ENCODE measurements around the gene SAMD4B. TPM values are rescaled to one million over a fixed set of nuclear protein-coding genes. Genes with fewer than 3 reads are reported as not detected.
"Not testable (repeated sequence)": the region's sequence is repeated elsewhere in the genome, so short reads cannot be mapped to it uniquely, and the experiment has no call there.

SAMD4B gene
- total and polyA plus RNA-seq, 8 donors = 49.9 to 136 (median 66.2) TPM

DNA sequence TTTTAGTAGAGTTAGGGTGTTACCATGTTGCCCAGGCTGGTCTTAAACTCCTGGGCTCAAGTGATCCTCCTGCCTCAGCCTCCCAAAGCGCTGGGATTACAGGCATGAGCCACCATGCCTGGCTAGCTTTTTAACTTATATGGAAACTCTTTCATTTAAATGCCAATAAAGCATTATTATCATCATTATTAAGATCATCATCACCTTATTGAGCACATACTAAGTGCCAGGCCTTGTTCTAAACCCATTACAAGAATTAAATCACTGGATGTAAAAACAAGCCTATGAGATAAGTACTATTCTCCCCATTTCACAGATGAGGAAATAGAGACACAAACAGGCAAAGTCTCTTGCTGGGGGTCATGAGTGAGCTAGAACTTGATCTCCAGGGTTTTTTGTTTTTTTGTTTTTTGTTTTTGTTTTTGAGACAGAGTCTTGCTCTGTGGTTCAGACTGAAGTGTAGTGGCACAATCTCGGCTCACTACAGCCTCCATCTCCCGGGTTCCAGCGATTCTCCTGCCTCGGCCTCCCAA is 7.7 kb upstream of the SAMD4B start:
- peaks cover 0 to 6% (median 1%) of the 10 kb centered on the region in 4 donors for H3K36me3 ChIP-seq
- peak overlapping the region in 4 of 5 donors; percentile 78 to 90 (median 85) for H3K27ac ChIP-seq
- H3K9me3 ChIP-seq = no peaks in the 10 kb centered on the region
- peaks cover 0 to 11% (median 2%) of the 10 kb centered on the region in 4 donors for H3K4me1 ChIP-seq
- H3K27me3 ChIP-seq = no peaks in the 10 kb centered on the region
- intact Hi-C loops (cut with DNase I; ENCODE audit: low total_unique reads) = no loop called here
- TF ChIP-seq EP300 (IDR thresholded peaks at IDR 0.05) (no peak), POLR2AphosphoS5 (IDR thresholded peaks at IDR 0.05) (no peak), POLR2A (IDR thresholded peaks at IDR 0.05) (no peak)
- TF ChIP-seq, protein P1, sequence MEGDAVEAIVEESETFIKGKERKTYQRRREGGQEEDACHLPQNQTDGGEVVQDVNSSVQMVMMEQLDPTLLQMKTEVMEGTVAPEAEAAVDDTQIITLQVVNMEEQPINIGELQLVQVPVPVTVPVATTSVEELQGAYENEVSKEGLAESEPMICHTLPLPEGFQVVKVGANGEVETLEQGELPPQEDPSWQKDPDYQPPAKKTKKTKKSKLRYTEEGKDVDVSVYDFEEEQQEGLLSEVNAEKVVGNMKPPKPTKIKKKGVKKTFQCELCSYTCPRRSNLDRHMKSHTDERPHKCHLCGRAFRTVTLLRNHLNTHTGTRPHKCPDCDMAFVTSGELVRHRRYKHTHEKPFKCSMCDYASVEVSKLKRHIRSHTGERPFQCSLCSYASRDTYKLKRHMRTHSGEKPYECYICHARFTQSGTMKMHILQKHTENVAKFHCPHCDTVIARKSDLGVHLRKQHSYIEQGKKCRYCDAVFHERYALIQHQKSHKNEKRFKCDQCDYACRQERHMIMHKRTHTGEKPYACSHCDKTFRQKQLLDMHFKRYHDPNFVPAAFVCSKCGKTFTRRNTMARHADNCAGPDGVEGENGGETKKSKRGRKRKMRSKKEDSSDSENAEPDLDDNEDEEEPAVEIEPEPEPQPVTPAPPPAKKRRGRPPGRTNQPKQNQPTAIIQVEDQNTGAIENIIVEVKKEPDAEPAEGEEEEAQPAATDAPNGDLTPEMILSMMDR (IDR thresholded peaks at IDR 0.05) = no peak
- peak overlapping the region; percentile 32 to 47 (median 44) for H3K4me3 ChIP-seq
- 90 to 93% (median 91%) methylated on average over 5 of the region's 5 CpGs for WGBS, 5 donors
- no peak for DNase-seq

DNA sequence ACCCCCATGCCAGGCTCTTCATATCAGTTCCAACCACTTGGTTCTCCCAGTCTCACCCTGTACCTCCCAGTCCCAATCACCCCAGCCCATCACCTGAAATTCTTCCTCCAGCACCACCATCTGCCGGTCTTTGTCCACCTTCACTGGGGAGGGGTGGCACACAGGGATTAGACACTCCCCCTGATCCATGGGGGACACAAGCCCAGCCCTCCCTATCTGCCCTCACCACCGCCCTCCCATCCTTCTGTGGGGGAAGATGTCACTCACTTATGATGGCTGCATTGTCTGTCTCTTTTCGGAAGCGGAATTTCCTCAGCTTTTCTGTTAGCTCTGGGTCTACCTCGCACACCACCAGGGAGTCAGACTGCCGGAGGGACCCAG is 7.1 kb upstream of the SAMD4B start:
- H3K9me3 ChIP-seq = no peaks in the 10 kb centered on the region
- 45 to 61% (median 51%) methylated on average over 6 of the region's 6 CpGs for WGBS, 5 donors
- peak overlapping the region; percentile 32 to 47 (median 44) for H3K4me3 ChIP-seq
- H3K4me1 ChIP-seq = peaks cover 0 to 17% (median 4%) of the 10 kb centered on the region in 4 donors
- no peaks in the 10 kb centered on the region for H3K27me3 ChIP-seq
- no peak for TF ChIP-seq POLR2AphosphoS5 (IDR thresholded peaks at IDR 0.05)
- no peak for TF ChIP-seq EP300 (IDR thresholded peaks at IDR 0.05)
- TF ChIP-seq, protein P1 (IDR thresholded peaks at IDR 0.05) = no peak
- TF ChIP-seq POLR2A (IDR thresholded peaks at IDR 0.05) = no peak
- peaks cover 0 to 6% (median 1%) of the 10 kb centered on the region in 4 donors for H3K36me3 ChIP-seq
- H3K27ac ChIP-seq = peak overlapping the region; percentile 54 to 90 (median 81)
- intact Hi-C loops (cut with DNase I; ENCODE audit: low total_unique reads) = no loop called here
- no peak for DNase-seq

- Histone ChIP-seq H3K27me3 (no peaks in the 10 kb centered on the region), H3K4me3 (no peak overlapping the region), H3K9me3 (no peaks in the 10 kb centered on the region), H3K27ac (peak overlapping the region; percentile 31 to 90 (median 81)), H3K36me3 (peaks cover 0 to 3% (median under 1%) of the 10 kb centered on the region in 4 donors), H3K4me1 (peaks cover 6 to 29% (median 17%) of the 10 kb centered on the region in 4 donors)
- TF ChIP-seq POLR2AphosphoS5 (IDR thresholded peaks at IDR 0.05) = no peak
- no peak for TF ChIP-seq POLR2A (IDR thresholded peaks at IDR 0.05)
- TF ChIP-seq, protein P1 (IDR thresholded peaks at IDR 0.05) = no peak
- TF ChIP-seq EP300 (IDR thresholded peaks at IDR 0.05) = no peak
- intact Hi-C loops (cut with DNase I; ENCODE audit: low total_unique reads) = no loop called here
- 51 to 79% (median 62%) methylated on average over 3 of the region's 3 CpGs for WGBS, 5 donors
- DNase-seq = no peak
Observed at GRCh38 chr19:39336483-39336882, 5.7 kb upstream of the SAMD4B start.

DNA sequence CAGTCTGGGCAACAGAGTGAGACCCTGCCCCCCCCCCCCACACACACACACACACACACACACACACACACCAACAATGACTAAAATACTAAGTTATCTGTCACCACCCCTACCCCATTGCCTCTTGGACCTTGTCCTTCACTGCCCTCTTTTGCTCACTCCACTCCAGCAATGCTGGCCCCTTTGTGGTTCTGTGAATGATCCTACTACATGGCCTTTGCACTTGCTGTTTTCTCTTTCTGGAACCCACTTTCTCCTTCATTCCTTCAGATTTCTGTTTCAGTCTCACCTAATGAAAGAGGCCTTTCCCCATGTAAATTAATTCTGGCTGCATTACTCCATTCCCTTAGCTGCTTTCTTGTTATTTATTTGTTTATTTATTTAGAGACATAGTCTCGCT is 2.5 kb upstream of the SAMD4B start:
- Histone ChIP-seq H3K27me3 (no peaks in the 10 kb centered on the region), H3K9me3 (no peaks in the 10 kb centered on the region), H3K36me3 (no peaks in the 10 kb centered on the region), H3K27ac (peak overlapping the region in 2 of 5 donors; percentile 84 to 90), H3K4me1 (peaks cover 19 to 48% (median 37%) of the 10 kb centered on the region in 4 donors), H3K4me3 (no peak overlapping the region)
- WGBS, 5 donors = 89 to 98% (median 95%) methylated on average over 1 of the region's 1 CpG
- TF ChIP-seq, protein P1 (IDR thresholded peaks at IDR 0.05) = no peak
- TF ChIP-seq EP300 (IDR thresholded peaks at IDR 0.05) (no peak), POLR2A (IDR thresholded peaks at IDR 0.05) (no peak), POLR2AphosphoS5 (IDR thresholded peaks at IDR 0.05) (no peak)
- intact Hi-C loops (cut with DNase I; ENCODE audit: low total_unique reads) = no loop called here
- no peak for DNase-seq

DNA sequence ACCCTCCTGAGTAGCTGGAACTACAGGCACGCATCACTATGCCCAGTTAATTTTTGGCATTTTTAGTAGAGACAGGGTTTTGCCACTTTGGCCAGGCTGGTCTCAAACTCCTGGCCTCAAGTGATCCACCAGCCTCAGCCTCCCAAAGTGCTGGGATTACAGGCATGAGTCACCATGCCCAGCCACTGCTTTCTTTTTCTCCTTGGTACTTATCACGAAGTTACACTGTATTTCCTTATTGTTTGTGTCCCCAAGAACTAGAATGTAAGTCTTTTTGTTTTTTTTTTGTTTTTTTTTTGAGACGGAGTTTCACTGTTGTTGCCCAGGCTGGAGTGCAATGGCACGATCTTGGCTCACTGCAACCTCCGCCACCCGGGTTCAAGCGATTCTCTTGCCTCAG is 2.1 kb upstream of the SAMD4B start:
- DNase-seq; H3K9me3 ChIP-seq; H3K36me3 ChIP-seq; intact Hi-C loops (cut with DNase I; ENCODE audit: low total_unique reads); H3K27me3 ChIP-seq: not testable (repeated sequence)
- 78 to 79% (median 79%) methylated on average over 7 of the region's 7 CpGs for WGBS, 5 donors
- peaks cover 19 to 52% (median 41%) of the 10 kb centered on the region in 4 donors for H3K4me1 ChIP-seq
- H3K27ac ChIP-seq = peak overlapping the region in 2 of 5 donors; percentile 84 to 90
- H3K4me3 ChIP-seq = peak overlapping the region in 2 of 4 donors; percentile 65 to 74

Measured in stomach (tissue), 9 donors.